BLaER1 (cell line): Measurements from ENCODE around the gene RAN.
"Not testable (repeated sequence)": the region's sequence is repeated elsewhere in the genome, so short reads cannot be mapped to it uniquely, and the experiment has no call there.

Experiments
- H3K27ac ChIP-seq: shearing (Covaris generic); formaldehyde crosslinking; 2 replicates; pipeline ENCODE4 v1.8.1; 2022
- H3K27me3 ChIP-seq: shearing (Covaris generic); formaldehyde crosslinking; 2 replicates; pipeline ENCODE4 v1.8.1; 2022
- H3K36me3 ChIP-seq: shearing (Covaris generic); formaldehyde crosslinking; 2 replicates; pipeline ENCODE4 v1.8.1; 2022
- H3K4me1 ChIP-seq: shearing (Covaris generic); formaldehyde crosslinking; 2 replicates; pipeline ENCODE4 v1.8.1; 2022
- H3K4me2 ChIP-seq: shearing (Covaris generic); formaldehyde crosslinking; 2 replicates; pipeline ENCODE4 v1.8.1; 2022
- H3K4me3 ChIP-seq: shearing (Covaris generic); formaldehyde crosslinking; 2 replicates; pipeline ENCODE4 v1.8.1; 2022
- H3K9ac ChIP-seq: shearing (Covaris generic); formaldehyde crosslinking; 2 replicates; pipeline ENCODE4 v1.8.1; 2022
- H3K9me3 ChIP-seq: shearing (Covaris generic); formaldehyde crosslinking; 2 replicates; pipeline ENCODE4 v1.8.1; 2022
- H4K20me1 ChIP-seq: shearing (Covaris generic); formaldehyde crosslinking; 2 replicates; pipeline ENCODE4 v1.8.1; 2022
- Cebpa-rat ChIP-seq: shearing (Covaris generic); IDR thresholded peaks from 2 replicates; pipeline ENCODE4 v1.8.1; 2022

The RAN gene

DNA sequence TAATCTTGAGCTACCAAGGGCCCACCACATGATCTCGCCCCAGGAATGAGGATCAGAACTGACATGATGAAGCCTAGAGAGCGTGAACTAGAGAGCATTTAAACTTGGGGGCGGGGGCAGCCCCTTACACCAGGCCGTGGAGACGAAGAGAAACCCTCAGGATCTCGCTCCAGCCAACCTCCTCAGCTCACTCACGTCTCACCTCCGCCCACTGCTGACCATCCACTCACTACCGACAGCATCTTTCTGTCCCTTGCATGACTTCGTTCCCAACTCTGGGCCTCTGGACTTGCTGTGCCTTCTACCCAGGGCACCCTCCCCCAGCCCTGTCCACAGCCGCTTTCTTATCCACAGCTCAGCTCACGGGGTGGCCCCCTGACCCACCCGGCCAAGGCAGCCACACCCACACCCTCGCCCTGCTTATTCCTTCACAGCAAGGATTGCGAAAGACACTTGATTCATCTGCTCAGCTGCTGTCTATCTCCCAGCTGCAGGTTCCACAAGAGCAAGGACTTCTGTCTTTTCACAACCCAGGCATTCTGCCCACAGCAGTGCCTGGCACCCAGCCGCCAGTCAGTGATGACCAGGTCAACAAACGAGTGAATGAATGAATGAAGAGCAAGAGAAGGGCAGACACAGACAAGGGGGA is 39.2 kb upstream of the RAN start:
- peaks cover 7% of the 10 kb centered on the region; the same call in 1 of the 2 replicates for H3K36me3 ChIP-seq
- peak; percentile 80 for TF ChIP-seq Cebpa-rat
- peaks cover 88% of the 10 kb centered on the region for H4K20me1 ChIP-seq
- no peaks in the 10 kb centered on the region for H3K9me3 ChIP-seq
- H3K27ac ChIP-seq: no peak overlapping the region
- peaks cover 44% of the 10 kb centered on the region for H3K4me1 ChIP-seq
- no peak overlapping the region for H3K9ac ChIP-seq
- H3K4me3 ChIP-seq: no peak overlapping the region
- H3K4me2 ChIP-seq: no peak overlapping the region
- H3K27me3 ChIP-seq: no peaks in the 10 kb centered on the region

DNA sequence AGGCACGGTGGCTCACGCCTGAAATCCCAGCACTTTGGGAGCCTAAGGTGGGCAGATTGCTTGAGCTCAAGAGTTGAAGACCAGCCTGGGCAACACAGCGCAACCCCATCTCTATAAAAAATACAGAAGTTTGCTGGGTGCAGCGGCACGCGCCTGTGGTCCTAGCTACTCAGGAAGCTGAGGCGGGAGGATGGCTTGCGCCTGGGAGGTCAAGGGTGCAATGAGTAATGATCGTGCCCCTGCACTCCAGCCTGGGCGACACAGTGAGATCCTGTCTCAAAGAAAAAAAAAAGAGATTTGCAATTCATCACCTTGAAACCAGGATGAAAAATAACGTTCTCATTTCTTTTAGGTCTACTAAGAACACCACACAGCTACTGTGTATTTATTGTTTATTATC is 36.9 kb upstream of the RAN start:
- Histone ChIP-seq H3K4me2 (peak overlapping the region; percentile 64), H3K9ac (no peak overlapping the region), H3K4me3 (no peak overlapping the region), H3K27me3 (no peaks in the 10 kb centered on the region), H3K9me3 (no peaks in the 10 kb centered on the region), H3K4me1 (peaks cover 42% of the 10 kb centered on the region), H3K36me3 (peaks cover 7% of the 10 kb centered on the region; the same call in 1 of the 2 replicates), H3K27ac (no peak overlapping the region), H4K20me1 (peaks cover 78% of the 10 kb centered on the region)
- no peak for TF ChIP-seq Cebpa-rat

DNA sequence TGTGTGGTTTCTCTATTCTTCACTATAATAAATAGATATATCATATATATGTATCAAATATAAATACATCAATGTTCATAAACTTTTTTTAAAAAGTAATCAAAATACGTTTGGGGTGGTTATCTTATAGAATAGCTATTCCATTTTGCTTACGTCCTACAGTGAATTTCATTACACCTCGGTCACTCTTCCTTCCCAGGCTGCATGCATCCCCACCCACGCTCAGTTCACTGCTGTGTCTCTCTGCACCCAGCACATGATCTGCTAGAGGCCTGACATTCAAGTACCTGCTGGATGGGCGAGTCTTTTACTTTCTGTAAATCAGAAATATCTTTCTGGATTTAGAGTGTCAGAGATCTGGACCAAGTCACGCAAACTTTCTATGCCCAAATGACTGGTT is 36.4 kb upstream of the RAN start:
- Histone ChIP-seq H3K27ac (no peak overlapping the region), H3K4me3 (no peak overlapping the region), H3K4me2 (peak overlapping the region; percentile 64), H3K27me3 (no peaks in the 10 kb centered on the region), H3K4me1 (peaks cover 40% of the 10 kb centered on the region), H4K20me1 (peaks cover 74% of the 10 kb centered on the region), H3K9ac (no peak overlapping the region), H3K9me3 (no peaks in the 10 kb centered on the region), H3K36me3 (peaks cover 7% of the 10 kb centered on the region; the same call in 1 of the 2 replicates)
- no peak for TF ChIP-seq Cebpa-rat

DNA sequence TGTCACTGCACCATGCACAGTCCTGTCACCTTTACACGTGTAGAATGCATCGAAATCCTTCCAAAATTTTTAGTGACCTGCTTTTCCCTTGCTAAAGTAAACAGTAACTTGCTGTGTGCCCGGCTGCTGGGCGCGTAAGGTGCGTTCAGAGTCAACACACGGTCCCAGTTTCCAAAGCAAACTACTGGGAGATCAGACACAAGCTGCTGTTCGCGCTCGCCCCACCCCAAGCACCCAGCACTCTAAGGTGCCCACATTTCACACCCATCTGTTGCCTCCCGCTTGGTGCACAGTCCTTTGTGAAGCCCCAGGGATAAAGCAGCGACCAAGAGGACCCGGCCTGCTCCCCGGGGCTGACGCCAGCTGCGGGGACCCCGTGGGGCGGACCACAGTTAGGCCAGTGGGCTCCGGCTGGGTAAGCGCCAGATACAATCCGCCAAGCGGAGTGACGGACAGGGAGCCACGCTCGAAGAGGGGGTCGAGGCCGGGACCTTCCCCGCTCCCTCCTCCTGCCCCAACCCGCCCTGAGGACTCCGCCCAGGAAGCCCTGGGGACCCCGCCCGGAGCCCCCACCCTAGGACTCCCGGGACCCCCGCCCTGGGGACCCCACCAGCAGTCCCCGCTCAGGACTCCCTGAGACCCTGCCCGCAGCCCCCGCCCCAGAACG is 33.4 kb upstream of the RAN start:
- Histone ChIP-seq H3K9me3 (no peaks in the 10 kb centered on the region), H4K20me1 (peaks cover 45% of the 10 kb centered on the region), H3K27me3 (no peaks in the 10 kb centered on the region), H3K4me1 (peaks cover 36% of the 10 kb centered on the region), H3K4me3 (peak overlapping the region; percentile 72), H3K36me3 (peaks cover 7% of the 10 kb centered on the region; the same call in 1 of the 2 replicates), H3K4me2 (peak overlapping the region; percentile 99), H3K9ac (peak overlapping the region; percentile 76), H3K27ac (peak overlapping the region; percentile 53; the same call in 1 of the 2 replicates)
- no peak for TF ChIP-seq Cebpa-rat

DNA sequence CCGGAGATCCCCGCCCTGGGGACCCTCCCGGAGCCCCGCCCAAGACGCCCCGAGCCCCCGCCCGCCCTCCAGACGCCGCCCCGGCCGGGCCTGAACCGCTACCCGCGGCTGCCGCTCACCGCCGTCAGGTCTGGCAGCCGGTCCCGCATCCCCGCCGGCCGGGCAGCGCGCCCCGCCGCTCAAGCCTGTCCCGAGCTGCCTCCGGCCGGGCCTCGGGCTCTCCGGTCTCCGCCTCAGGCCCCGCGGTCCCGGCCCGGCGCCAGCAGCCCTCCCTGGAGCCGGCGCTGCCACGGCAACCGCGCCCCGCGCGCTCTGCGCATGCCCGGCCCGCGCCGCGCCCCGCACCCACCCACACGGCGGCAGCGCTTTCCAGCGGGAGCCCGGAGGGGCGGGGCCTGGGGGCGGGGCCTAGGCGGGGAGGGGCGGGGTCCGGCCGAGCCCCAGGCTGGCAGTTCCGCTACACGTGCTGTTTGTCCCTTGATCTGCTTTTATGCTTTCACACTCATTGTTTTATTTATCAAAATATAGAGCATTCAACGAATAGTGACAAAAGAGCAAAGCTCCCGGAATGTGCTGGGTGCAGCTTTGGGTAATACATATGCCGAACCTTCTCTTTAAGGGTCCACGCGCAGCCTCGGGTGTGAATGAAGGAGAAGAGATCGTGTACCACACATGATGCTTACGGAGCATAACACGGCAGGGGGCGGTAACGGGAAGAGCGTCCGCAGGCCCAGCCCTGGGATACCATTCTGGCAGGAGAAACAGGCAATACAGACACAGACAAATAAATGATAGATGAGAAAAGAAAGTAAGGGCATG is 32.7 kb upstream of the RAN start, which contains the start of gene STX2:
TSS of gene STX2 (minus strand) at position 300 of the 819 bp plus-strand sequence. CDS start at position 149, 151 bp downstream.
- Histone ChIP-seq H3K27ac (peak within 1 kb of the TSS; percentile 53; the same call in 1 of the 2 replicates), H3K9ac (peak within 1 kb of the TSS; percentile 76), H3K4me2 (peak within 1 kb of the TSS; percentile 99), H4K20me1 (peaks cover 38% of the 10 kb centered on the region), H3K36me3 (peaks cover 2% of the 10 kb centered on the region; the same call in 1 of the 2 replicates), H3K4me3 (peak within 1 kb of the TSS; percentile 72), H3K9me3 (no peaks in the 10 kb centered on the region), H3K4me1 (peaks cover 36% of the 10 kb centered on the region), H3K27me3 (no peaks in the 10 kb centered on the region)
- TF ChIP-seq Cebpa-rat: no peak

DNA sequence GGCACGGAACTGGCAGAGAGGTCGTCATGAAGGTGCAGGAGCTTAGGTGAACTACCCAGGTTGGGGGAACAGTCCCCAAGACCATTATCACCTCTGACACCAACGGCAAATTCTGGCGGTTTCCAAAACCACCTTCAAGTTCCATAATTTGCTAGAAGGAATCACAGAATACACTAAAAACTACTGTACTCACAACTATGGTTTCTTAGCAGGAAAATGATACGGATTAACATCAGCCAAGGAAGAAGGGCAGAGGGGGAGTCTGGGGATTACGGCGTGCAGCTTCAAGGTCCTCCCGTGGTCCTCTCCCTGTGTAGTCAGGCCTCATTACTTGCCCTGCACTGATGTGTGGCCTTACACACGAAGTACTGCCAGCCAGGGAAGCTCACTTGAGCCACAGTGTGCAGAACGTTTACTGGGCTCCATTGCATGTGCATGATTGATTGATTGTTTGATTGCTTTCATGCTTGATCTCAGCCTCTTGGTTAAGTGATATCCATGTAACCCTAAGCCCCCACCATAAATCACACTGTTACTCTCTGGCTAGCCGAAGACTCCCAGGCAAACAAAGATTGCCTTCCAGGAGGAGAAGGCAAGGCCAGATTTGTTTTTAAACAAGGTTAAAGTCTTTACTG is 32.0 kb upstream of the RAN start:
- Histone ChIP-seq H3K4me3 (no peak overlapping the region; the same call in 1 of the 2 replicates), H3K27ac (no peak overlapping the region)

DNA sequence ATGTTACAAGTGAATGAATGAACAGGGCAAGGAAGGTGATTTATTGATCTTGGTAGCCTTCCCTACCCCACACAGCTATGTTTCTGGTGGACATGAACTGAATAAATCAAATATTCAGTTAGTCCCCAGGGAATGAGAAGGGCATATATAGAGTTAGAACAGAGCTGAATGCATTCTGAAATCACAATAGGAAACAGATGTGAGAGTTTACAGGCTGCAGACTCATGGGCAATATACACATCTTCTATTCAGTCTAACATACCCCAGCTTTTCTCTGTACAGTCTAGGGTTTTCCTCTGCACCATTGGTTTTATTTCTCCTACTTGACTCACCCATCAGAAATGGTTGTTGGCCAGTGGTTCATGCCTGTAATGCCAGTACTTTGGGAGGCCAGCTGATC is 25.5 kb upstream of the RAN start:
- TF ChIP-seq Cebpa-rat: no peak
- Histone ChIP-seq H3K27me3 (no peaks in the 10 kb centered on the region), H3K9me3 (no peaks in the 10 kb centered on the region), H4K20me1 (no peaks in the 10 kb centered on the region), H3K36me3 (no peaks in the 10 kb centered on the region), H3K4me3 (no peak overlapping the region), H3K4me1 (0 out of 2 replicates have a peak, but pooled peaks cover 4% of the 10 kb centered on the region), H3K4me2 (no peak overlapping the region), H3K27ac (no peak overlapping the region), H3K9ac (no peak overlapping the region)

More for the DNA sequence above, 32.0 kb upstream of the RAN start:
- H3K9me3 ChIP-seq: no peaks in the 10 kb centered on the region
- H4K20me1 ChIP-seq: peaks cover 30% of the 10 kb centered on the region
- peaks cover 32% of the 10 kb centered on the region for H3K4me1 ChIP-seq
- H3K9ac ChIP-seq: no peak overlapping the region
- H3K4me2 ChIP-seq: peak overlapping the region; percentile 85
- H3K36me3 ChIP-seq: no peaks in the 10 kb centered on the region
- no peak for TF ChIP-seq Cebpa-rat
- H3K27me3 ChIP-seq: no peaks in the 10 kb centered on the region

DNA sequence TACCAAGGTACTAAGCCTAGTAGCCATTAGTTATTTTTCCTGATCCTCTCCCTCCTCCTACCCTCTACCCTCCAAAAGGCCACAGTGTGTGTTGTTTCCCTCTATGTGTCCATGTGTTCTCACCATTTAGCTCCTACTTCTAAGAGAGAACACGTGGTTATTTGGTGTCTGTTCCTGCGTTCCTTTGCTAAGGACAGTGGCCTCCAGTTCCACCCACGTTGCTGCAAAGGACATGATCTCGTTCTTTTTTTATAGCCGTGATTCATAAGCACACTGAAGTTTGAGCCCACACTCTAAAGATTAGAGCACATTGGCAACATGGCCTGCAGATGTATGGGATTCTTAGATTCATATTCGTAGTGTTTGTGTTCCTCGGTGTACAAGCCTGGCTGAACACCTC is 24.8 kb upstream of the RAN start:
- no peaks in the 10 kb centered on the region for H3K27me3 ChIP-seq
- no peak overlapping the region for H3K4me2 ChIP-seq
- H3K4me1 ChIP-seq: 0 out of 2 replicates have a peak, but pooled peaks cover 4% of the 10 kb centered on the region
- no peaks in the 10 kb centered on the region for H3K9me3 ChIP-seq
- no peaks in the 10 kb centered on the region for H3K36me3 ChIP-seq
- no peak overlapping the region for H3K27ac ChIP-seq
- no peaks in the 10 kb centered on the region for H4K20me1 ChIP-seq
- no peak overlapping the region for H3K9ac ChIP-seq
- no peak overlapping the region for H3K4me3 ChIP-seq
- no peak for TF ChIP-seq Cebpa-rat

DNA sequence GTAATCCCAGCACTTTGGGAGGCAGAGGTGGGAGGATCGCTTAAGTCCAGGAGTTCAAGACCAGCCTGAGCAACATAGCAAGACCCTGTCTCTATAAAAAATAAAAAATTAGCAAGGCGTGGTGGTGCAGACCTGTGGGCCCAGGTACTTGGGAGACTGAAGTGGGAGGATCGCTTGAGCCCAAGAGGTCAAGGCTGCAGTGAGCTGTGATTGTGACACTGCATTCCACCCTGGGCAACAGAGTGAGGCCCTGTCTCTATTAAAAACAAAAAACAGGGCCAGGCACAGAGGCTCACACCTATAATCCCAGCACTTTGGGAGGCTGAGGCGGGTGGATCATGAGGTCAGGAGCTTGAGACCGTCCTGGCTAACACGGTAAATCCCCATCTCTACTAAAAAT is 23.8 kb upstream of the RAN start:
- not testable (repeated sequence) for H3K4me2 ChIP-seq, H3K4me3 ChIP-seq, H3K9ac ChIP-seq, H3K36me3 ChIP-seq, H3K9me3 ChIP-seq, H3K27ac ChIP-seq, H3K27me3 ChIP-seq, H4K20me1 ChIP-seq, H3K4me1 ChIP-seq

DNA sequence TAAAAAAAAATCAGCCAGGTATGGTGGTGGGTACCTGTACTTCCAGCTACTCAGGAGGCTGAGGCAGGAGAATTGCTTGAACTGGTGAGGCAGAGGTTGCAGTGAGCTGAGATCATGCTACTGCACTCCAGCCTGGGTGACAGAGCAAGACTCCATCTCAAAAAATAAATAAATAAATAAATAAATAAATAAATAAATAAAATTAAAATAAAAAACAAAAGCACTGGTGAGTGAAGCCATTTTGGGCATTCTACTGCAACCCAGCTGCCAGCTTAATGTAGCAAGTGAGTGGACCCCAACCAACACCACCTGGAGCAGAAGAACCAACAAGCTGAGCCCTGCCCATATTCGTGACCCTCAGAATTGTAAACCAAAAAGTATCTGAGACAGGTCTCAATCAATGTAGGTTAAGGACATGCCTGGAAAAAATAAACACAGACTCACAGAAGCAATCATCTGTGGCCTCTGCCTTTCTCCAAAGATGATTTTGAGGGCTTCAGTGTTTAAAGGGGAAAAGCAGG is 23.0 kb upstream of the RAN start:
- not testable (repeated sequence) for H3K9ac ChIP-seq, H3K4me2 ChIP-seq, H3K36me3 ChIP-seq, H3K4me1 ChIP-seq, H3K9me3 ChIP-seq, H4K20me1 ChIP-seq, H3K27ac ChIP-seq, H3K4me3 ChIP-seq, H3K27me3 ChIP-seq
